HL-60 (cell line): ENCODE results near the gene ZC3H4.

Experiments used
- CTCF ChIP-seq: IDR thresholded peaks from one replicate; pipeline ENCODE4 v1.5.1; 2011; ENCODE audit warnings: low read length, control low read depth, inconsistent platforms; ENCODE audit not compliant: insufficient read depth
- GABPA ChIP-seq: IDR thresholded peaks from 2 replicates; pipeline ENCODE4 v1.6.1; 2012; ENCODE audit warnings: low read depth
- POLR2AphosphoS5 ChIP-seq: IDR thresholded peaks from 2 replicates; pipeline ENCODE4 v1.6.1; 2012; ENCODE audit warnings: low read depth
- SPI1 ChIP-seq: IDR thresholded peaks from 2 replicates; pipeline ENCODE4 v1.6.1; 2012; ENCODE audit warnings: low read depth, mild to moderate bottlenecking, borderline replicate concordance

GRCh38 chr19:47039239-47039874 lies 74.2 kb downstream of the ZC3H4 start:
- TF ChIP-seq CTCF = no peak
- TF ChIP-seq GABPA = no peak
- no peak for TF ChIP-seq POLR2AphosphoS5
- no peak for TF ChIP-seq SPI1
